ENCODE data around the gene BMERB1.
"Not testable (repeated sequence)": the region's sequence is repeated elsewhere in the genome, so short reads cannot be mapped to it uniquely, and the experiment has no call there.

The BMERB1 gene

GRCh38 chr16:15426796-15427195 is 7.6 kb upstream of the BMERB1 start:
- no peak for DNase-seq

GRCh38 chr16:15427648-15428239 is 6.6 kb upstream of the BMERB1 start:
- peak; percentile 59 for DNase-seq

- not testable (repeated sequence) for DNase-seq
These were observed 3.5 kb upstream of the BMERB1 start for GRCh38 chr16:15430884-15431283.

GRCh38 chr16:15434079-15434424 is 336 bp upstream of the BMERB1 start:
- DNase-seq: no peak

GRCh38 chr16:15435216-15435864 is 952 bp downstream of the BMERB1 start:
- no peak for DNase-seq

GRCh38 chr16:15439102-15439501 is 4.7 kb downstream of the BMERB1 start:
- no peak for DNase-seq

GRCh38 chr16:15439521-15439920 is 5.1 kb downstream of the BMERB1 start:
- DNase-seq: no peak

GRCh38 chr16:15440852-15441251 is 6.5 kb downstream of the BMERB1 start:
- DNase-seq: no peak

GRCh38 chr16:15442140-15442539 is 7.8 kb downstream of the BMERB1 start:
- DNase-seq: not testable (repeated sequence)

- no peak for DNase-seq
These were observed 9.4 kb downstream of the BMERB1 start for GRCh38 chr16:15443753-15444152.

GRCh38 chr16:15444264-15444663 is 9.9 kb downstream of the BMERB1 start:
- no peak for DNase-seq

GRCh38 chr16:15445450-15445849 is 11.1 kb downstream of the BMERB1 start:
- no peak for DNase-seq

- DNase-seq: no peak
These were observed 12.5 kb downstream of the BMERB1 start for GRCh38 chr16:15446901-15447300.

GRCh38 chr16:15450624-15451023 is 16.2 kb downstream of the BMERB1 start:
- no peak for DNase-seq

GRCh38 chr16:15451098-15451731 is 16.8 kb downstream of the BMERB1 start:
- no peak for DNase-seq

- no peak for DNase-seq
These were observed 18.0 kb downstream of the BMERB1 start for GRCh38 chr16:15452246-15452855.

GRCh38 chr16:15453296-15453695 is 18.9 kb downstream of the BMERB1 start:
- not testable (repeated sequence) for DNase-seq

GRCh38 chr16:15454933-15455332 is 20.5 kb downstream of the BMERB1 start:
- not testable (repeated sequence) for DNase-seq

GRCh38 chr16:15457400-15457799 is 23.0 kb downstream of the BMERB1 start:
- no peak for DNase-seq

- no peak for DNase-seq
These were observed 23.6 kb downstream of the BMERB1 start for GRCh38 chr16:15457958-15458357.

- no peak for DNase-seq
These were observed 25.4 kb downstream of the BMERB1 start for GRCh38 chr16:15459791-15460190.

GRCh38 chr16:15460601-15461000 is 26.2 kb downstream of the BMERB1 start:
- DNase-seq: no peak

- DNase-seq: no peak
These were observed 27.0 kb downstream of the BMERB1 start for GRCh38 chr16:15461376-15461775.

Data from CD4-positive, alpha-beta T cell treated with Interleukin-10 for 1 hour (primary cell).